Fibroblast of lung (primary cell): ENCODE measurements around the gene CTSC. TPM values are rescaled to one million over a fixed set of nuclear protein-coding genes. Genes with fewer than 3 reads are reported as not detected.

Experiments
- DNase-seq, 2 donors: peaks; one replicate each; pipeline versions ENCODE4 v3.0.0 to v3.0.0-alpha.2; 2010; ENCODE audit warnings: low read depth in 2 of 2
- H2AFZ ChIP-seq: 2 replicates; pipeline ENCODE4 v1.5.1; 2012; ENCODE audit warnings: low read length, control low read depth, inconsistent platforms
- H3K27ac ChIP-seq: 2 replicates; pipeline ENCODE4 v1.5.1; 2011; ENCODE audit warnings: low read length, control low read depth; ENCODE audit not compliant: insufficient read depth
- H3K27me3 ChIP-seq: 2 replicates; pipeline ENCODE4 v1.5.1; 2011; ENCODE audit warnings: mild to moderate bottlenecking, low read length; ENCODE audit not compliant: control insufficient read depth, insufficient read depth
- H3K36me3 ChIP-seq: 2 replicates; pipeline ENCODE4 v1.5.1; 2011; ENCODE audit warnings: low read length; ENCODE audit not compliant: control insufficient read depth, insufficient read depth
- H3K4me1 ChIP-seq: 2 replicates; pipeline ENCODE4 v1.5.1; 2011; ENCODE audit warnings: low read length; ENCODE audit not compliant: control insufficient read depth, insufficient read depth; ENCODE audit errors: extremely low read depth
- H3K4me2 ChIP-seq: 2 replicates; pipeline ENCODE4 v1.5.1; 2011; ENCODE audit warnings: low read length, control low read depth; ENCODE audit not compliant: insufficient read depth; ENCODE audit errors: extremely low read depth
- H3K4me3 ChIP-seq, 4 experiments: fragments of 200-600 bp in 1 of 4; sonication (generic) in 1 of 4; replicated peaks in 1 of 4; 2 replicates each; pipeline ENCODE4 v1.5.1; 2011 to 2016; ENCODE audit warnings: low read length in 4 of 4, low read depth in 3 of 4, mild to moderate bottlenecking in 3 of 4, control low read depth in 2 of 4, inconsistent platforms in 1 of 4, mixed read lengths in 1 of 4; ENCODE audit not compliant: insufficient read depth in 1 of 4; ENCODE audit errors: control extremely low read depth in 1 of 4
- H3K79me2 ChIP-seq: 2 replicates; pipeline ENCODE4 v1.5.1; 2012; ENCODE audit warnings: mild to moderate bottlenecking, low read length, inconsistent platforms; ENCODE audit not compliant: control insufficient read depth, insufficient read depth
- H3K9ac ChIP-seq: 2 replicates; pipeline ENCODE4 v1.5.1; 2011; ENCODE audit warnings: mild to moderate bottlenecking, low read length, control low read depth; ENCODE audit not compliant: insufficient read depth
- H3K9me3 ChIP-seq: 2 replicates; pipeline ENCODE4 v1.5.1; 2012; ENCODE audit warnings: low read depth, low read length; ENCODE audit not compliant: control insufficient read depth, insufficient read depth
- H4K20me1 ChIP-seq: 2 replicates; pipeline ENCODE4 v1.5.1; 2011; ENCODE audit warnings: low read length; ENCODE audit not compliant: control insufficient read depth, insufficient read depth; ENCODE audit errors: extremely low read depth
- EZH2 ChIP-seq: IDR thresholded peaks from 2 replicates; pipeline ENCODE4 v1.5.1; 2012; ENCODE audit warnings: low read length, control low read depth, mild to moderate bottlenecking; ENCODE audit errors: missing control alignments
- polyA plus RNA-seq, 2 donors: library from polyadenylated mRNA; depleted of rRNA in 1 of 2; stranded (reverse) in 1 of 2; unstranded in 1 of 2; fragments of >200 nt; gene quantifications; 2 replicates each; pipeline ENCODE4 v1.2.1, GENCODE V29; 2011 to 2012; ENCODE audit warnings: missing spikeins in 1 of 2
- total RNA-seq: library from RNA; depleted of rRNA; stranded (reverse); fragments of >200 nt; gene quantifications from 2 replicates; pipeline ENCODE4 v1.2.1, GENCODE V29; 2014
- TF ChIP-seq, protein P1 (sequence below), 2 donors: IDR thresholded peaks in 1 of 2; conservative IDR thresholded peaks in 1 of 2; 1 replicate in 1 of 2; 2 replicates in 1 of 2; pipeline ENCODE4 v1.5.1; 2011 to 2012; ENCODE audit warnings: low read length in 2 of 2, control low read depth in 1 of 2, inconsistent platforms in 1 of 2, low read depth in 1 of 2, mild to moderate bottlenecking in 1 of 2

CTSC gene
- total and polyA plus RNA-seq, 2 donors (not counting 1 experiment from before 2014, with no cell fraction given): 75.8 to 593 TPM

DNA sequence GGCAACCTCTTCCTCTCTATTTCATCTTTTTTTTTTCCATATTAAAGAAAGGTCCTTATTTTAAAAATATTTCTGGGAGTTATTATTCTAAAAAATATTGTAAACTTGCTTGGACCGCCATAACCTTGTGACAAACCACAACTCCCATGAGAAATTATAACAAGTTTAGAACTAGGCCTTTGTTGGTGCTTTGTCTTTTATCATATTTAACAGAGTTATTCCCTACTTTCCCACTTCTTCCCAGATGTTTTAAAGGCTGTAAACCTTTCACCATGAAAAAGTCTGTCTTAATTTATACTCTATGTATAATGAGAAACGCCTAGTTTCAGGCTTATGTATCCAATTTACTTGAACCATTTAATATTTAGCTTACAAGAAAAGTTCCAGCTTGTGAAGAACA is 3.7 kb downstream of the CTSC start:
- H4K20me1 ChIP-seq: no peaks in the 10 kb centered on the region
- peak overlapping the region; percentile 23 for H3K4me2 ChIP-seq
- H3K4me1 ChIP-seq: peaks cover 2% of the 10 kb centered on the region
- no peaks in the 10 kb centered on the region for H3K27me3 ChIP-seq
- no peaks in the 10 kb centered on the region for H3K9me3 ChIP-seq
- peaks cover 38% of the 10 kb centered on the region for H3K79me2 ChIP-seq
- no peak for TF ChIP-seq EZH2
- TF ChIP-seq, protein P1, sequence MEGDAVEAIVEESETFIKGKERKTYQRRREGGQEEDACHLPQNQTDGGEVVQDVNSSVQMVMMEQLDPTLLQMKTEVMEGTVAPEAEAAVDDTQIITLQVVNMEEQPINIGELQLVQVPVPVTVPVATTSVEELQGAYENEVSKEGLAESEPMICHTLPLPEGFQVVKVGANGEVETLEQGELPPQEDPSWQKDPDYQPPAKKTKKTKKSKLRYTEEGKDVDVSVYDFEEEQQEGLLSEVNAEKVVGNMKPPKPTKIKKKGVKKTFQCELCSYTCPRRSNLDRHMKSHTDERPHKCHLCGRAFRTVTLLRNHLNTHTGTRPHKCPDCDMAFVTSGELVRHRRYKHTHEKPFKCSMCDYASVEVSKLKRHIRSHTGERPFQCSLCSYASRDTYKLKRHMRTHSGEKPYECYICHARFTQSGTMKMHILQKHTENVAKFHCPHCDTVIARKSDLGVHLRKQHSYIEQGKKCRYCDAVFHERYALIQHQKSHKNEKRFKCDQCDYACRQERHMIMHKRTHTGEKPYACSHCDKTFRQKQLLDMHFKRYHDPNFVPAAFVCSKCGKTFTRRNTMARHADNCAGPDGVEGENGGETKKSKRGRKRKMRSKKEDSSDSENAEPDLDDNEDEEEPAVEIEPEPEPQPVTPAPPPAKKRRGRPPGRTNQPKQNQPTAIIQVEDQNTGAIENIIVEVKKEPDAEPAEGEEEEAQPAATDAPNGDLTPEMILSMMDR (conservative IDR thresholded peaks at IDR 0.05 in 1 of 2, IDR thresholded peaks at IDR 0.05 in 1 of 2; ENCODE audit: low read depth in 1 of 2, low read length in 2 of 2): no peak
- H2AFZ ChIP-seq: no peak overlapping the region
- no peak overlapping the region for H3K9ac ChIP-seq
- H3K36me3 ChIP-seq: peaks cover 6% of the 10 kb centered on the region
- no peak overlapping the region for H3K27ac ChIP-seq
- H3K4me3 ChIP-seq: peak overlapping the region in 1 of 4 experiments; percentile 23
- DNase-seq: no peak

DNA sequence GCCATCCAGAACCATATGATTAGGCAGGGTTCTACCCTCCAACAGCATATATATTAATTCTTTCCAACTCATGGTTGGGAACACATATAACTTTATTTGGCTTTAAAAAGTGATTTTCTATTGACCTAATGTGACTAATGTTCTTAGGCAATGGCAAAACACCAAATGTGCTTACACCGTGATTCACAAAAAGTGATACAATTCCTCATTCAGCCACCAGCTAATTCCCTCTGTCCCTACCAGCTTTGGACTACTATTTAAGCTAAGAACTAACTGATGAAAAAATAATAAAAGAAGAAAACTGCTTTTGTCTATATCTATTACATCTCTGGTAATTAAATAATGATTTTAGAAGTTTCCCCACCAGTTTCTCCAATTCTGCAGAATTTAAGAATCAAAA is 4.7 kb downstream of the CTSC start:
- Histone ChIP-seq H3K79me2 (peaks cover 35% of the 10 kb centered on the region), H2AFZ (no peak overlapping the region), H3K4me3 (no peak overlapping the region), H3K9me3 (no peaks in the 10 kb centered on the region), H3K27ac (no peak overlapping the region), H3K36me3 (peaks cover 6% of the 10 kb centered on the region), H3K4me2 (no peak overlapping the region), H4K20me1 (no peaks in the 10 kb centered on the region), H3K4me1 (no peaks in the 10 kb centered on the region), H3K27me3 (no peaks in the 10 kb centered on the region), H3K9ac (no peak overlapping the region)
- TF ChIP-seq, protein P1 (conservative IDR thresholded peaks at IDR 0.05 in 1 of 2, IDR thresholded peaks at IDR 0.05 in 1 of 2; ENCODE audit: low read depth in 1 of 2, low read length in 2 of 2): no peak
- no peak for TF ChIP-seq EZH2
- DNase-seq: peak in 1 of 2 donors; percentile 41

DNA sequence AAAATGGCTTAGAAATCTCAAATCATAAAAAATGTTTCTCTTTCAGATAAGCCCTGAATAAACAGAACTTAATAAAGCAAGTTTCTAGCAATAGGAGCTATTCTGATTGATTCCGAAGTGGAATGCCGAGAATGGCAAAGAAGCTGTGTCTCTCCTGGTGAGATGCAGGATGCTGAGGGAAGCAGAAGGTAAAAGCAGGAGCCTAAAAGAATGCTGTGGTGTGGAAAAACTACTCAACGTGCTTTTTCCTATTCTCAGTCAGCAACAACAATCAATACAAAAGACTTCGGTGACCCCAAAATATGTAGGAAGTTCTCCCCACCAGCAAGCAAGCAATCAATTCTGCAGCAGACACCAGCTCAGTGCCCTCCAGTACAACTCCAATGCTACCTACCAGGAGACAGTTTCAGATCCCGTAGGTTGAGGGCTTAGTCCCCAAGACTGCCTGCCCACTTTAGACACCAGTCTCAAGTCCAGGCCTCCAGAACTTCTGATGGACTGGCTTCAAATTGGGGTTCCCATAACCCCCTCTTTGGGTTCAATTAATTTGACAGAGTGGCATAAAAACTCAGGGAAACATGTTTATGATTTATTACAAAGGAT is 6.6 kb downstream of the CTSC start:
- Histone ChIP-seq H3K79me2 (peaks cover 24% of the 10 kb centered on the region), H3K4me3 (no peak overlapping the region), H3K4me1 (no peaks in the 10 kb centered on the region), H2AFZ (no peak overlapping the region), H3K36me3 (peaks cover 9% of the 10 kb centered on the region), H3K27ac (no peak overlapping the region), H4K20me1 (no peaks in the 10 kb centered on the region), H3K4me2 (no peak overlapping the region), H3K9ac (no peak overlapping the region), H3K27me3 (no peaks in the 10 kb centered on the region), H3K9me3 (no peaks in the 10 kb centered on the region)
- DNase-seq: no peak
- no peak for TF ChIP-seq EZH2
- TF ChIP-seq, protein P1 (conservative IDR thresholded peaks at IDR 0.05 in 1 of 2, IDR thresholded peaks at IDR 0.05 in 1 of 2; ENCODE audit: low read depth in 1 of 2, low read length in 2 of 2): no peak
